ENCODE results near the gene FGF1.

Gene FGF1

GRCh38 chr5:142608081-142608480 lies 77.8 kb downstream of the FGF1 start:
- no peak for FAIRE-seq

GRCh38 chr5:142605611-142606010 lies 80.3 kb downstream of the FGF1 start:
- no peak for FAIRE-seq

- FAIRE-seq: no peak
These were observed 83.1 kb downstream of the FGF1 start for GRCh38 chr5:142602720-142603245.

GRCh38 chr5:142601432-142601831 lies 84.5 kb downstream of the FGF1 start:
- no peak for FAIRE-seq

- FAIRE-seq: no peak
These were observed 85.1 kb downstream of the FGF1 start for GRCh38 chr5:142600611-142601358.

- no peak for FAIRE-seq
These were observed 85.8 kb downstream of the FGF1 start for GRCh38 chr5:142600092-142600491.

- FAIRE-seq: no peak
These were observed 87.6 kb downstream of the FGF1 start for GRCh38 chr5:142598338-142598700.

GRCh38 chr5:142597546-142598337 lies 88.1 kb downstream of the FGF1 start:
- FAIRE-seq: no peak

GRCh38 chr5:142597025-142597424 lies 88.9 kb downstream of the FGF1 start:
- no peak for FAIRE-seq

- FAIRE-seq: no peak
These were observed 93.5 kb downstream of the FGF1 start for GRCh38 chr5:142592365-142592764.

- no peak for FAIRE-seq
These were observed 95.2 kb downstream of the FGF1 start for GRCh38 chr5:142590451-142591231.

- no peak for FAIRE-seq
These were observed 96.2 kb downstream of the FGF1 start for GRCh38 chr5:142589720-142590119.

- FAIRE-seq: no peak
These were observed 98.4 kb downstream of the FGF1 start for GRCh38 chr5:142587354-142587965.

- FAIRE-seq: no peak
These were observed 99.3 kb downstream of the FGF1 start for GRCh38 chr5:142586552-142586951.

GRCh38 chr5:142585451-142585850 lies 100.4 kb downstream of the FGF1 start:
- FAIRE-seq: no peak

- no peak for FAIRE-seq
These were observed 101.0 kb downstream of the FGF1 start for GRCh38 chr5:142584891-142585290.

GRCh38 chr5:142578161-142578830 lies 107.6 kb downstream of the FGF1 start:
- no peak for FAIRE-seq

- FAIRE-seq: no peak
These were observed 109.1 kb downstream of the FGF1 start for GRCh38 chr5:142576804-142577203.

- FAIRE-seq: no peak
These were observed 109.6 kb downstream of the FGF1 start for GRCh38 chr5:142576303-142576702.

- FAIRE-seq: no peak
These were observed 113.9 kb downstream of the FGF1 start for GRCh38 chr5:142572006-142572405.

GRCh38 chr5:142571371-142571770 lies 114.5 kb downstream of the FGF1 start:
- FAIRE-seq: no peak

GRCh38 chr5:142569905-142570304 lies 116.0 kb downstream of the FGF1 start:
- no peak for FAIRE-seq
